Upper lobe of left lung (tissue), 4 donors: ENCODE data around the gene ASB9.

Experiments used
- CTCF ChIP-seq, 6 experiments: fragments of 450-650 bp in 4 of 6; fragments of 200-600 bp in 2 of 6; sonication (generic) in 2 of 6; IDR thresholded peaks; one replicate each; pipeline ENCODE4 v1.5.1; 2016 to 2019; ENCODE audit warnings: antibody characterized with exemption in 6 of 6
- EP300 ChIP-seq, 4 donors: sonication (generic); formaldehyde crosslinking; IDR thresholded peaks; one replicate each; pipeline ENCODE4 v1.5.1; 2017; ENCODE audit warnings: antibody characterized with exemption in 4 of 4, control low read depth in 2 of 4
- POLR2AphosphoS5 ChIP-seq, 2 donors: sonication (generic); formaldehyde crosslinking; IDR thresholded peaks; one replicate each; pipeline ENCODE4 v1.5.1; 2017; ENCODE audit warnings: antibody characterized with exemption in 2 of 2

DNA sequence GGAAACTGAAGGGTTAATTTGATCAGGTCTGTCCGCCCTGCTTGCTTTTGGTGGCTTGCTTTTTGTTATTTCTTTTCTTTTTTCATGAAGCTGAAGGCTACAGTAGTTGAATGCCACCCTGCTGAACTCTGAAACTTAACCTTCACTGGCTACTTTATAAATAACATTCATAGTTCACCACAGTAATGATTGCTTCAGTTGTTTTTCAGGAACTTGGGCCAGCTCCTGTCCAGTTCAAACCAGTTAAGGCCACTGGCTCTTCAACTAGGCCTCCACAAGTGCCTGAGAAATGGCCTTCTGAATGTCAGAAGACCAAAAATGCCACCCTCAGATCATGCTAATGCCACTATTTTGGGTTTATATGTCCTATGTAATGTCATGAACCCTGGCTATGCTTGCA is 7.7 kb upstream of the ASB9 start:
- TF ChIP-seq CTCF (IDR thresholded peaks at IDR 0.05): no peak
- no peak for TF ChIP-seq POLR2AphosphoS5 (IDR thresholded peaks at IDR 0.05)
- no peak for TF ChIP-seq EP300 (IDR thresholded peaks at IDR 0.05)
